ENCODE data around the gene FGF6. TPM values are rescaled to one million over a fixed set of nuclear protein-coding genes. Genes with fewer than 3 reads are reported as not detected.

Gene FGF6
- total and polyA plus RNA-seq, 9 of the 15 experiments (the other 6 are each of a cell fraction or from before 2014, with no cell fraction given): 0.14 TPM; not detected in 8

- no peak for TF ChIP-seq ZNF407 (IDR thresholded peaks at IDR 0.05; ENCODE audit: low read depth)
- TF ChIP-seq SNAPC5 (CRISPR knock-in tag; IDR thresholded peaks at IDR 0.05): no peak
- TF ChIP-seq HDAC3 (IDR thresholded peaks at IDR 0.05; ENCODE audit: borderline replicate concordance, partially characterized antibody): peak; percentile 55
- TF ChIP-seq ZNF695 (CRISPR knock-in tag; IDR thresholded peaks at IDR 0.05): no peak
- peak; percentile 90 for TF ChIP-seq VEZF1 (CRISPR knock-in tag; IDR thresholded peaks at IDR 0.05)
- no peak for TF ChIP-seq TEAD2 (tag; IDR thresholded peaks at IDR 0.05)
- TF ChIP-seq ARID2 (IDR thresholded peaks at IDR 0.05): no peak
- TF ChIP-seq CREB1 (IDR thresholded peaks at IDR 0.05): no peak
- TF ChIP-seq CREB1 (CRISPR knock-in tag; IDR thresholded peaks at IDR 0.05): no peak
- TF ChIP-seq ZNF347 (CRISPR knock-in tag; IDR thresholded peaks at IDR 0.05; ENCODE audit: low read depth): no peak
- TF ChIP-seq ZNF408 (CRISPR knock-in tag; IDR thresholded peaks at IDR 0.05; ENCODE audit: low read depth): no peak
- TF ChIP-seq SNIP1 (IDR thresholded peaks at IDR 0.05; ENCODE audit: low read depth): no peak
- no peak for TF ChIP-seq POLR2B (IDR thresholded peaks at IDR 0.05; ENCODE audit: low read depth, partially characterized antibody)
- peak; percentile 92 for TF ChIP-seq EGR1 (conservative IDR thresholded peaks at IDR 0.05)
- no peak for TF ChIP-seq NCOA2 (IDR thresholded peaks at IDR 0.05; ENCODE audit: partially characterized antibody in 2 of 2)
- TF ChIP-seq NFE2 (IDR thresholded peaks at IDR 0.05; ENCODE audit: low read depth): peak; percentile 22; the same call in 1 of the 2 replicates
- no peak for TF ChIP-seq ZNF384 (IDR thresholded peaks at IDR 0.05; ENCODE audit: low read depth, low read length)
- TF ChIP-seq MAX (CRISPR knock-in tag; IDR thresholded peaks at IDR 0.05): no peak
- no peak for TF ChIP-seq HEY1 (CRISPR knock-in tag; IDR thresholded peaks at IDR 0.05; ENCODE audit: borderline replicate concordance)
- no peak for TF ChIP-seq BDP1 (IDR thresholded peaks at IDR 0.05; ENCODE audit: insufficient read depth, insufficient read length)
These were observed 57.0 kb downstream of the FGF6 start (continued) for GRCh38 chr12:4388662-4389061.
